Activated CD4-positive, alpha-beta T cell treated with anti-CD3 and anti-CD28 coated beads for 48 hours (primary cell): ENCODE data around the gene ATG7.
A peak's percentile ranks its signal among the peaks of the same experiment; 100 is the strongest.
"Not testable (repeated sequence)": the region's sequence is repeated elsewhere in the genome, so short reads cannot be mapped to it uniquely, and the experiment has no call there.

Experiments used
- DNase-seq: peaks from one replicate; pipeline ENCODE4 v3.0.0-alpha.2; 2020

The ATG7 gene

GRCh38 chr3:11304175-11304574 lies 32.0 kb downstream of the ATG7 start:
- DNase-seq: no peak

DNA sequence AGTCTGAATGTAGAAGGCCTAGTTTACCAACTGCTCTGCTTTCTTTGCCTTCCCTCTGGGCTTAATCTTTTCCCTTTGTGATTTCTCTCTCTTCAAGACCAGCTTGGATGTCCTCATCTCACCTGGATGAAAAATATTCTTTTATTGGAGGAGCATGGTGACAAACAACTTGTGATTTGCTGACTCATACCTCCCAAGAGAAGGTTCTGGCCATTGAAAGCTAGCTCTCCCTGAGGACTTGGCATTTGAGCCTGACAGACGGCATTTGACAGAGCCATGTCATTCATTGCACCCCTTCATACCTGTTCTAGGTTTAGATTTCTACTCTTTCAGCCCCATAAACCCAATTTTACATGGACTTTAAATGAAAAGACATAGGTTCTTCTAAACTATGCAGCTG lies 33.3 kb downstream of the ATG7 start:
- no peak for DNase-seq

DNA sequence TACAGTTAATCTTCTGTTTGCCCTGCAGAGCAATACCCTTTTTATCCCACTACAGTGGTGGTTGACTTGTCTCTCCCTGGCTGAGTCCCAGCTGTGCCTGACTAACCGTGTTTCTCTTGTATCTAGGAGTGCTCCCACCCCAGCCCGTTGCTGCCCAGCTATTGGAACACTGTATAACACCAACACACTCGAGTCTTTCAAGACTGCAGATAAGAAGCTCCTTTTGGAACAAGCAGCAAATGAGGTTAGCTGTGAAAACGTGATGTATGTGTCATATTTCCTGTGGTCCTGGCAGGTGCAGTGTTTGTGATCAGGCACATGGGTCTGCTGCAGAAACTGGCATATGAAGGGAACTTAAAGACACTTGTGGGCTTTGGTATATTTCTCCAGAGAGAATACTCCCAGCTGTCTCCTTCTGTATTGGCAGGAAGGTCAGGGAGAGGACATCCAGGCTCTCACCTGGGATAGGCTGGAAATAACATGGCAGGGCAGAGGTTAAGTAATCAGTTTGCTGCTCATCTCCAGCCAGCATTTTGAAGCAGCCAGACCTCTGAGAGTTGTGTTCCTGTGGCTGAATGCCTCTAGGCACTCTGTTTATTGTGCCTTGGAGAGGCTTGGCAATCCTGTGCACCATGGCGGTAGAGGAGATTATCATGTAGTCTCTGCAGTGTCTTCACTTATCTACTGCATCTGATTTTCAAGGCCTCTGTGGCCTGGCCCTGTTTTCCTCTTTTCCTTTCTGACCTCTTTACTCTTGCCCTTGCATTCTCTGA lies 34.8 kb downstream of the ATG7 start:
- peak; percentile 58 for DNase-seq

DNA sequence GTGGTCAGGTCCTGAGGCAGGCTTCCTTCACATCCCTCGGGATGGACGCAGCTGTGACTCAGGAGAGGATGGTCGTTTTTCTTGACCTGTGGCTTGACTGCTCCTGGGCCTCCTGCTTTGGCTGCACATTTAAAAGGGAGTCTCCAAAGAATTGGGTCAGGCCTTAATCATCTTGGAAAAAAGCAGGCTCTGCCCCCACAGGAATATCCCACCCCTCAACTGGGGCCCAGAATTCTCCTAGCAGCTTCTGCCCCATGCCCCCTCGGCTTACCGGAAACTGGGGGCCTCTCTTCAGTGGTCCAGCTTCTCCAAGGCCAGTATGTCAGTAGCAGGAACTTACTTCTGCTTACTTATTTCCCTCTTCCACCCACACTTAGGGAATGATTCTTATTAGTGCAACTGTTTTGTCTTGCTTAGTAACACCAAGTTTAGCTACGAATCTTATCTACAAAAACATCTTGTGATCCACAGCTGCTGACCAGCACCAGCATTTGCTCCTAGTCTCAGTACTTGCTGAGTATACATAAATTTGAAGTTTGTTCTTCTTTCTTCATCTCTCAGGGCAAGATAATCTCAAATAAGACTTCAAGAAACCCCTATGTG lies 35.7 kb downstream of the ATG7 start:
- DNase-seq: no peak

DNA sequence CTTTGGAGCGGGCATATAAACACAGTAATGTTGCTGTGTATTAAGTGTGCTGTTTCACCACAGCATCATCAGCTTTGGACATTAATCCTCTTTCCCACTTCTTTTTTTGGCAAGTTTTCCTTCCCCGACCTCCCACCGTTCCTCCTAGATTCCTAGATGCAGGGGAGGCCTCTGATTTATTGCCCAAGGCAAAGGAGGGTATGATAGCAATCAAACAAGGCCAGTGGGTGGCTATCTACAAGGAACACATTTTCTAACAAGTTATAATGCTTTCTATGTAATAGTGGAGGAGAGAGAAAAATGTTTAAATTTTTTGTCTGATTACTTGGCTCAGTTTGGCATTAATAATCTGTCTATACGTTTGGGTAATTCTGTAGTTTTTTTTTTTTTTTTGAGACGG lies 38.1 kb downstream of the ATG7 start:
- no peak for DNase-seq

GRCh38 chr3:11312166-11312565 lies 40.0 kb downstream of the ATG7 start:
- no peak for DNase-seq

GRCh38 chr3:11317300-11317699 lies 45.1 kb downstream of the ATG7 start:
- no peak for DNase-seq

DNA sequence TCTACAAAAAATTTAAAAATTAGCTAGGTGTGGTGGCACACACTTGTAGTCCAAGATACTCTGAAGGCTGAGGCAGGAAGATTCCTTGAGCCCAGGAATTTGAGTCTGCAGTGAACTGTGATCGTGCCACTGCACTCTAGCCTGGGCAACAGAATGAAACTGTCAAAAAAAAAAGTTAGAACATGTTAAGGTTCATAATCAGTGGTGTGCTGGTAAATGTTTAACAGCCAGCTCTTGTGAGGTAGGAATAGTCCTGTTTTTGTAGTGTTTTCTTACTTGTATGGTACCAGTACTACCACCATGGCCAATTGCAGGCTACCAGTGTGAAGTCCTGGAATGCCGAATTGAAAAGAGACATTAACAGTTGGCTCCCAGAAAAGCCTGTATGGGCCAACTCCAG lies 50.7 kb downstream of the ATG7 start:
- no peak for DNase-seq

GRCh38 chr3:11323813-11324212 lies 51.6 kb downstream of the ATG7 start:
- DNase-seq: no peak

DNA sequence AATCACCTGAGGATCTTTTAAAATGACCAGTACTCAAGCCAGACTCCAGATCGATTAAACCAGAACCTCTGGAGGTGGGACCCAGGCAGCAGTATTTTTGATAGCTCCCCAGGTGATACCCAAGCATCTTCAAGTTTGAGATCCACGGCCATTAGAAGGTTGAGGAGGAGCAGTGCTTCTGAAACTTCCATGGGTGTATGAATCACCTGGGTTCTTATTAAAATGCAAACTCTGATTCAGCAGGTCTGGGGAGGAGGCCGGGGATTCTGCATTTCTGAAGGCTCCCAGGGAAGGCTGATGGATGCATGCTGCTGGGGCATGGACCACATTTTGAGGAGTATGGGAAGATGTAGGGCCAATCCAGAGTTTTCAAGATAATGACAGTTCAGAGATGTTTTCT lies 55.4 kb downstream of the ATG7 start:
- DNase-seq: peak; percentile 10

GRCh38 chr3:11328196-11328945 lies 56.2 kb downstream of the ATG7 start:
- DNase-seq: no peak

GRCh38 chr3:11329777-11330176 lies 57.6 kb downstream of the ATG7 start:
- no peak for DNase-seq

DNA sequence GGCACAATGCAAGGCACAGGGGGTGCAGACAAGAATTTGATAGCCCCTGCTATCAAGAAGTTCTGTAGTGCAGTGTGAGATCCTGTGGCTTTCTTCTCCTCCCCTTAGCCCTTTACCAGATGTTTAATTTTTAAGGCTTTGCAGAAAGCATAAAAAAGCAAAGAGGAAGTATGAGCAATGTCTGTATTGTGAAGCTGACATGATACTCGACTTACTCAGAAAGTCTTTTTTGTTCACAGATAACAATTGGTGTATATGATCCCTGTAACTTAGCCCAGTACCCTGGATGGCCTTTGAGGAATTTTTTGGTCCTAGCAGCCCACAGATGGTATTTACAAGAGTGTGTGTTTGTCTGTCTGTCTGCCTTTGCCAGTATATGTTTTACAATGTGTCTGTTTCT lies 58.9 kb downstream of the ATG7 start:
- no peak for DNase-seq

GRCh38 chr3:11335056-11335608 lies 62.9 kb downstream of the ATG7 start:
- DNase-seq: peak; percentile 4

DNA sequence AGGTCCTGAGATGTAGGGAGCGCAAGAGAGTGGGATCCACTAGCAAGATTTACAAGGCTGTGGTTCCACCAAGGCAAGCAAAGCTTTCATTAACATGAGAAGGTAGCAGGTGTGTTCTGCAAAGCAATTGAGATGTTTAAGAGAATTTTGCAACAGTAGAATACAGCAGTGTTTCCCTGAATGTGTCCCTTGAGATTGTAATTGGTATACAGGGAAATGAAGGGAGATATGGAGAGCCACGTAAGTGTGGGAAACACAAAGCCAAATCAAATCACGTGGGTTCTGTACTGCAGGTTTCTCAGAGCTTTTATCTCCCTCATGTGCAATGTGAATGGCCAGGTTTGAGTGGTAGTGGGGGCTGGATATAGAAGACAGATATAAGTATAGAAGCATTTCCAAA lies 67.3 kb downstream of the ATG7 start:
- DNase-seq: no peak

- no peak for DNase-seq
Measured at GRCh38 chr3:11346416-11346815, 74.2 kb downstream of the ATG7 start.

GRCh38 chr3:11348877-11349276 lies 76.7 kb downstream of the ATG7 start:
- DNase-seq: not testable (repeated sequence)

DNA sequence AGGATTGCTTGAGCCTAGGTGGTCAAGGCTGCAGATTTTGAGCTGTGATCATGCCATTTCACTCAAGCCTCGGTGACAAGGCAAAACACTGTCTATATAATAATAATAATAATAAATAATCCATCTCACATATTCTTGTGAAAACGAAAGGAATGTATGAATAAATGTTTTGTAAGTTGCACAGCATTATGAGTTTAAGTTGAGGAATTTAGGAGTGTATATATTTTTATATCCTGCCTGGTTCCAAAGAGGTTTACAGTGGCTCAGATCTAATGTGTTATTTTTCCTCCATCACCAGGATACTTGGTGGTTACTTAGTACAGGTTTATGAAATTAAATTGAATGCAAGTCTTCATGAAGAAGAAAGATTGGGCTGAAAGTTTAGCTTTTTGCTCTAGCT lies 77.2 kb downstream of the ATG7 start:
- DNase-seq: no peak

DNA sequence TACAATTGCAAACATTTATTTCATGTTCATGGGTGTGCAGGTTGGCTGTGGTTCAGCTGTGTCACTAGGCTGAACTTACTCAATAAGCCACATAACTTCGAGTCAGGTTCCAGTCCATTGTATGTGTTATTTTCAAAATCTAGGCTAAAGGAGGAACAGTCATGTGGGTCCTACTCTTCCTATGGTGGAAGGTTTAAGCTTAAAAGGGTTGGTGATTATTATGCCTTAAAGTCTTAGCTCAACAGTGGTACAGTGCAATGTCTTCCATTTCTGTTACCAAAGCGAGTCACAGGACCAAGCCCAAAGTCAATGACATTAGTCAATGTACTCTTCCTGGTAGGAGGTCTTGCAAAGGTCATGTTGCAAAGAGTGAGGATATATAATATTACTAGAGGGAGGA lies 78.2 kb downstream of the ATG7 start:
- no peak for DNase-seq

DNA sequence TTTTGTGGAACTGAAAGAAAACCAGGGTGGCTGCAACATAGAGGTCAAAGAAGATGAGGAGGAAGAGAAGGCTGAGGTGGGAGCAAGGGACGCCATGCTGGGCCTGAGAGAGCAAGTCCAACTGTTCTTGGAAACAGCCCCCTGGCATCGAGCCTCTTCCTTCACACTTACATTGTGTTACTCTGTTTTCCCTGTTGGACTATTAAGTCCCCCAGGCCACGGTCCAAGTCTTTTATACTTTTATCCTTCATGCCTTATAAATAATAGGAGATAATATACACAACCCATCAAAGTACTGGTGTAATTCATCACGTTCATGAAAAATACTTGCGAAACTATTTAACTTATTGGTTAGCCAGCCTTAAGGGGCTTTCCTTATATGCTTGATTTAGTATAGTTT lies 79.3 kb downstream of the ATG7 start:
- no peak for DNase-seq

DNA sequence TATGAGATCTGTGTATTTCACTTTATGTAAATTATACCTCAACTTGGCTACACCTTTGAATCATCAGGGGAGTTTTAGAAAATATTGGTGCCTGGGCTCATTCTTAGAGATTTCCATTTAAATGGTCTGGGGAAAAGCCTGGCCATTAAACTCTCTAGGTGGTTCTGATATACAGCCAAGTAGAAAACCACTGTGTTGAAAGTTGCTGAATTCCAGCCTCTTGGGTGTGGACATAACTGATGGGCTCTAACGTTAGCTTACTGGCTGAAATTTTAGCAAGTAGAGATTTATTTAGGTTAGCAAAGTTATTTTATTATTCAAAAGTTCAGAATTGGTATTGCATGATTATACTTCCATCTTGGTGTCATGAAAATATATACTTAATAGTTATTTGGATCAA lies 84.1 kb downstream of the ATG7 start:
- no peak for DNase-seq

GRCh38 chr3:11362600-11362999 lies 90.4 kb downstream of the ATG7 start:
- no peak for DNase-seq

DNA sequence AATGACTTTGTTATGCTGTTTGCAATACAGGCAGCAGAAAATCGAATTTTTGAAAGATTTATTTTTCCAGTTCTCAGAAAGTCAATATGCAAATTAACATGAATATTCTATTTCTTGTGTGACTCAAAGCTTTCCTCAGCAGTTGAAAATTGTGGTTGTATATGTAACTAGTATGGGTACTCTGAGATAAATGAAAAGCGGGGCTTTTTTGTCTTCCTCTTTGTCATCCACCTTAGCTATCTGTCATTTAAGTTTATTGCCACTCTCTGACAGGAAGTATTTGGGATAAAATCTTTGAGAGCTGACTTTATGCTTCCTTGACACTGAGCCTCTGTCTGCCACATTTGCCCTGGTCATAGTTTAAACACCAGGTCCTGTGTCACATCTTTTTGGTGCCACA lies 91.5 kb downstream of the ATG7 start:
- no peak for DNase-seq

GRCh38 chr3:11364181-11364580 lies 92.0 kb downstream of the ATG7 start:
- no peak for DNase-seq
